ENCODE measurements around the gene CEP295NL. TPM values are rescaled to one million over a fixed set of nuclear protein-coding genes. Genes with fewer than 3 reads are reported as not detected.
A peak's percentile ranks its signal among the peaks of the same experiment; 100 is the strongest.

CEP295NL gene
- total RNA-seq, 2 donors from 2014 or later: 1.3 to 3.1 TPM

- Histone ChIP-seq H3K4me3 (no peak overlapping the region), H3K9me3 (no peaks in the 10 kb centered on the region), H3K27ac (no peak overlapping the region), H3K36me3 (replicated peaks in 1 of 2; ENCODE audit: insufficient read depth in 1 of 2, low read depth in 2 of 2) (no peaks in the 10 kb centered on the region), H3K27me3 (no peaks in the 10 kb centered on the region), H3K4me1 (peaks cover 22% of the 10 kb centered on the region)
- WGBS, 2 donors: 90 to 93% methylated on average over 18 to 29 of the region's 29 CpGs
- DNase-seq (no peak), ATAC-seq (no peak)
- no peak for TF ChIP-seq CTCF (IDR thresholded peaks at IDR 0.05)
- TF ChIP-seq POLR2A (IDR thresholded peaks at IDR 0.05): no peak
- intact Hi-C loops (cut with DNase I): no loop called here
Measured at GRCh38 chr17:78900816-78901215, 2.2 kb downstream of the CEP295NL start.

- no peaks in the 10 kb centered on the region for H3K27me3 ChIP-seq
- intact Hi-C loops (cut with DNase I): no loop called here
- peak in 3 of 4 donors; percentile 31 to 48 (median 46) for DNase-seq
Measured at GRCh38 chr17:78899361-78900260, 3.4 kb downstream of the CEP295NL start.

GRCh38 chr17:78898947-78899346 lies 4.1 kb downstream of the CEP295NL start:
- ATAC-seq: no peak
- 79 to 91% methylated on average over 10 of the region's 13 CpGs for WGBS, 2 donors
- TF ChIP-seq CTCF (IDR thresholded peaks at IDR 0.05): no peak
- TF ChIP-seq POLR2A (IDR thresholded peaks at IDR 0.05): no peak
- H3K4me3 ChIP-seq: no peak overlapping the region
- H3K9me3 ChIP-seq: no peaks in the 10 kb centered on the region
- no peaks in the 10 kb centered on the region for H3K36me3 ChIP-seq (replicated peaks in 1 of 2; ENCODE audit: insufficient read depth in 1 of 2, low read depth in 2 of 2)
- peak overlapping the region in 3 of 4 donors; percentile 6 to 51 (median 28) for H3K27ac ChIP-seq
- H3K4me1 ChIP-seq: peaks cover 22% of the 10 kb centered on the region
- DNase-seq: no peak
- intact Hi-C loops (cut with DNase I): no loop called here
- H3K27me3 ChIP-seq: no peaks in the 10 kb centered on the region

More at GRCh38 chr17:78899361-78900260, 3.4 kb downstream of the CEP295NL start:
- peaks cover 22% of the 10 kb centered on the region for H3K4me1 ChIP-seq
- H3K9me3 ChIP-seq: no peaks in the 10 kb centered on the region
- TF ChIP-seq POLR2A (IDR thresholded peaks at IDR 0.05): no peak
- TF ChIP-seq CTCF (IDR thresholded peaks at IDR 0.05): no peak
- H3K36me3 ChIP-seq (replicated peaks in 1 of 2; ENCODE audit: insufficient read depth in 1 of 2, low read depth in 2 of 2): no peaks in the 10 kb centered on the region
- peak; percentile 41 for ATAC-seq
- no peak overlapping the region for H3K4me3 ChIP-seq
- peak overlapping the region in 3 of 4 donors; percentile 6 to 51 (median 28) for H3K27ac ChIP-seq
- WGBS, 2 donors: 67 to 77% methylated on average over 15 to 18 of the region's 18 CpGs

GRCh38 chr17:78898075-78898836 lies 4.7 kb downstream of the CEP295NL start:
- no peaks in the 10 kb centered on the region for H3K9me3 ChIP-seq
- intact Hi-C loops (cut with DNase I): no loop called here
- H3K4me1 ChIP-seq: peaks cover 18% of the 10 kb centered on the region
- H3K27ac ChIP-seq: no peak overlapping the region
- DNase-seq (no peak), ATAC-seq (no peak)
- TF ChIP-seq POLR2A (IDR thresholded peaks at IDR 0.05) (no peak), CTCF (IDR thresholded peaks at IDR 0.05) (no peak)
- no peaks in the 10 kb centered on the region for H3K36me3 ChIP-seq (replicated peaks in 1 of 2; ENCODE audit: insufficient read depth in 1 of 2, low read depth in 2 of 2)
- no peak overlapping the region for H3K4me3 ChIP-seq
- H3K27me3 ChIP-seq: no peaks in the 10 kb centered on the region
- 82 to 84% methylated on average over 16 to 17 of the region's 17 CpGs for WGBS, 2 donors
